ENCODE measurements around the gene LDLRAD3.

Gene LDLRAD3

DNA sequence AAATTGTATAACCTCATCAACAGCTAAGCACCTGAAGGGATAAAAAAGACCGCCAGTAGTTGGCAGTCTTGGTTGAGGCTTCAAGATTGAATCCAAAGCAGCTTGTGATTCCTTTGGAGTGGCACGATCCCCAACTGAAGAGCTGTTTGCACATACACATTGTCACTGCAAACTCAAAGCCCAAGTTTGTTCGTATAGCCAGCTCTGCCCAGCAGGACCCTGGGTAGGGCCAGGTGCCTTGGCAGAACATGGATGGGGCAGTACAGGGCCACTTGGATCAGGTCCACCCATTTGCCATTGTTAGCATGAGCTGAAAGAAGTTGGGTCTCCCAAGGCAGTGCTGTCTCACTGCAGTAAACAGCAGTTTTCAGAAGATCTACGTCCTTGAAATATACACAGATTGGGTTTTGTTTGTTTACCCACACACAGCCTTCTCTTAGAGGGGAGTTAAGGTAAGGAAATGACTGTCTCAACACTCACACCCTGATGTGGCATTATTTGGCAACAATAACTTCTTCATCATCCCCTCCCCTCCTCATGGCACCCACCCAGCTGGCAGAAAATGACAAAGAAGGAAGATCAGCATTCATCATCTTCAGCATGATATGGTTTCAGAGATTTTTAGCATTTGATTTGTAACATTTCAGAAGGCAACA is 212.4 kb downstream of the LDLRAD3 start:
- DNase-seq (ENCODE audit: low read depth): no peak
- TF ChIP-seq CTCF (conservative IDR thresholded peaks at IDR 0.05; ENCODE audit: low read length): no peak
- no peak overlapping the region for H3K4me3 ChIP-seq (ENCODE audit: low read length)

GRCh38 chr11:36156817-36157519 is 213.1 kb downstream of the LDLRAD3 start:
- H3K4me3 ChIP-seq (ENCODE audit: low read length): no peak overlapping the region
- DNase-seq (ENCODE audit: low read depth): no peak
- 0 out of 2 replicates have a peak, but pooled peaks have one; percentile 2 for TF ChIP-seq CTCF (conservative IDR thresholded peaks at IDR 0.05; ENCODE audit: low read length)

GRCh38 chr11:36160091-36160490 is 216.2 kb downstream of the LDLRAD3 start:
- H3K4me3 ChIP-seq (ENCODE audit: low read length): no peak overlapping the region
- no peak for TF ChIP-seq CTCF (conservative IDR thresholded peaks at IDR 0.05; ENCODE audit: low read length)
- DNase-seq (ENCODE audit: low read depth): no peak

- DNase-seq (ENCODE audit: low read depth): no peak
- no peak for TF ChIP-seq CTCF (conservative IDR thresholded peaks at IDR 0.05; ENCODE audit: low read length)
Measured at GRCh38 chr11:36161572-36161971, 217.7 kb downstream of the LDLRAD3 start.

DNA sequence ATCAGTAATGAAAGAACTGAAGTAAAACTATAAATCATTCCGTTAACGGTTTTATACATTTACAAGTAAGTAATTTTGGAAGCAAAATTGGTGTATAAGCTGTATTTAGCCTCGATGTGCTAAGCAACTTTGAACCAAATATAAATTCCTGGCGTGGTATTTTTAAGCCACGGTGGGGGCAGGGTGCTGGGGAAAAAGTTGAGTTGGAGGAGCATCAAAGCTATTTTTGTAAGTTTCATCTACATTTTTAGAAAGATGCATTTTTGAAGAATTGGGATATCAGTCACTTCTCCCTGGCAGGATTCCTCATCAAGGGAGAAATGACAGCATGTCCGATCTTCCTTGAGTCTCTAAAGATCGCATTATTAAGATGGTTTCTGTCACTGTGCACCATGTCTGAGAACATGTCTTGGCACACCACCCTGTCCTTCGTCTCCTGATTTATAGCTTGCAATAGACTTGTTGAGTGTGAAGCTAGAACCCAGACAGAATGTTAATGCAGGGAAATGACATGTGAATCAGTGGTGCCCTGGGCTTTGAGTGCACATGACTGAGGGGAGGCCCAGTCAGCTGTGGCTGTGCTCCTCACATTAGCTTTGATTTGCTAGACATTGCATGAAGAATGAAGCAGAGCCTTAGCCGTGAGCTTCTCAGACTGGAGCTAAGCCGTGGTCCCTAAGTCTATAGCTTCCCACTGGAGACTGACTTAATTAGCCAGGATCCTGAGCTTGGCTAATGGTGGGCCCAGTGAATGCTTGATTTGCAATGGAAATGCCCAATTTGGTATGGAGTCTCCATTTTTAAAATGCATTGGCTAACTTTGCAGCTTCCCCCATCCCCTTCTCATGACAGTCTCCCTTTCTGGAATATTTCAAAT is 218.4 kb downstream of the LDLRAD3 start:
- no peak for TF ChIP-seq CTCF (conservative IDR thresholded peaks at IDR 0.05; ENCODE audit: low read length)
- no peak for DNase-seq (ENCODE audit: low read depth)
- no peak overlapping the region for H3K4me3 ChIP-seq (ENCODE audit: low read length)

More at GRCh38 chr11:36161572-36161971, 217.7 kb downstream of the LDLRAD3 start:
- no peak overlapping the region for H3K4me3 ChIP-seq (ENCODE audit: low read length)

DNA sequence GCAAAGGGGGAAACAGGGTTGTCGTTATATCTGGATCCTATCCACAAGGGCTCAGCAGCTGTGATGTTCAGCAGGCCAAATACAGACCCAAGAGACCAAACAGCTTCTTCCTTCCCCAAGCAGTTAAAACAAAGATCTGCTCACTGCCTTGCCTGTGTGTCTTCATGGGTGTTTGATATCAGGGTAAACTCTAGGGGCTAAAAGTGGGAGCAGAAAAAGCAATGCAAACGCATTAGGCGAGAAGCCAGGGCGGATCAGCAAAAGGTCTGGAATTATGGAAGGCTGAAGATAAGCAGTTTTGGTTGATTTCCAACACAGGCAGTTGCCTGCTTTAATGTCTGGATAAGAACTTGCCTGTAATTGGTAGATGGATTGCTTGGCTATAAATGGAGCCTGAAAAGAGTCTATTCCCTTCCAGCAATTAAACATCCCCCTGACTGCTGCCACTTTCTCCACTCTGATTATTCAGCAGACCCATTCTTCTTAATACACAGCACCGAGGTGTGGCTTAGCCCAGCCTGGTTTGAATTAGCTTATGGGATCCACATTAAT is 219.1 kb downstream of the LDLRAD3 start:
- DNase-seq (ENCODE audit: low read depth): no peak
- TF ChIP-seq CTCF (conservative IDR thresholded peaks at IDR 0.05; ENCODE audit: low read length): no peak
- no peak overlapping the region for H3K4me3 ChIP-seq (ENCODE audit: low read length)
